ENCODE measurements around the gene SLC43A1. TPM values are rescaled to one million over a fixed set of nuclear protein-coding genes. Genes with fewer than 3 reads are reported as not detected.

Gene SLC43A1
- total RNA-seq, 6 experiments from 2014 or later, result 3.1 to 4.7 (median 4.3) TPM

- Mint-ChIP-seq H3K4me1 (ENCODE audit: low read depth) (no peaks in the 10 kb centered on the region), H3K9me3 (no peaks in the 10 kb centered on the region), H3K27me3 (ENCODE audit: insufficient read depth) (peaks cover 38% of the 10 kb centered on the region), H3K36me3 (ENCODE audit: low read depth) (no peaks in the 10 kb centered on the region), H3K4me3 (no peak overlapping the region), H3K27ac (no peak overlapping the region)
- no peak for TF ChIP-seq CTCF (IDR thresholded peaks at IDR 0.05)
- DNase-seq, result no peak
Observed at GRCh38 chr11:57467508-57468157, 47.9 kb downstream of the SLC43A1 start.

GRCh38 chr11:57466680-57467079, 48.8 kb downstream of the SLC43A1 start:
- TF ChIP-seq CTCF (IDR thresholded peaks at IDR 0.05), result peak; percentile 13; the same call in 1 of the 2 replicates
- H3K36me3 Mint-ChIP-seq (ENCODE audit: low read depth), result no peaks in the 10 kb centered on the region
- H3K4me3 Mint-ChIP-seq, result no peak overlapping the region
- no peaks in the 10 kb centered on the region for H3K4me1 Mint-ChIP-seq (ENCODE audit: low read depth)
- H3K27ac Mint-ChIP-seq, result no peak overlapping the region
- peaks cover 46% of the 10 kb centered on the region for H3K27me3 Mint-ChIP-seq (ENCODE audit: insufficient read depth)
- H3K9me3 Mint-ChIP-seq, result no peaks in the 10 kb centered on the region
- DNase-seq, result no peak

- H3K27ac Mint-ChIP-seq, result no peak overlapping the region
- H3K4me1 Mint-ChIP-seq (ENCODE audit: low read depth), result peaks cover 6% of the 10 kb centered on the region
- H3K36me3 Mint-ChIP-seq (ENCODE audit: low read depth), result no peaks in the 10 kb centered on the region
- no peaks in the 10 kb centered on the region for H3K9me3 Mint-ChIP-seq
- peaks cover 52% of the 10 kb centered on the region for H3K27me3 Mint-ChIP-seq (ENCODE audit: insufficient read depth)
- no peak overlapping the region for H3K4me3 Mint-ChIP-seq
- DNase-seq, result no peak
- TF ChIP-seq CTCF (IDR thresholded peaks at IDR 0.05), result no peak
Observed at GRCh38 chr11:57464539-57465181, 50.8 kb downstream of the SLC43A1 start.

- Mint-ChIP-seq H3K27ac (no peak overlapping the region), H3K9me3 (no peaks in the 10 kb centered on the region), H3K4me1 (ENCODE audit: low read depth) (peaks cover 13% of the 10 kb centered on the region), H3K36me3 (ENCODE audit: low read depth) (no peaks in the 10 kb centered on the region), H3K27me3 (ENCODE audit: insufficient read depth) (peaks cover 52% of the 10 kb centered on the region), H3K4me3 (no peak overlapping the region)
- TF ChIP-seq CTCF (IDR thresholded peaks at IDR 0.05), result no peak
- DNase-seq, result no peak
Observed at GRCh38 chr11:57463671-57464538, 51.6 kb downstream of the SLC43A1 start.

GRCh38 chr11:57462597-57462996, 52.9 kb downstream of the SLC43A1 start:
- Mint-ChIP-seq H3K4me1 (ENCODE audit: low read depth) (peaks cover 20% of the 10 kb centered on the region), H3K9me3 (no peaks in the 10 kb centered on the region), H3K36me3 (ENCODE audit: low read depth) (no peaks in the 10 kb centered on the region), H3K27me3 (ENCODE audit: insufficient read depth) (peaks cover 46% of the 10 kb centered on the region), H3K4me3 (no peak overlapping the region), H3K27ac (no peak overlapping the region)
- TF ChIP-seq CTCF (IDR thresholded peaks at IDR 0.05), result no peak
- no peak for DNase-seq

Data from HFFc6 (cell line).